SH-SY5Y (cell line): ENCODE data around the gene FAM174C.

Experiments used
- GATA2 ChIP-seq: IDR thresholded peaks from 2 replicates; pipeline ENCODE4 v1.6.1; 2011; ENCODE audit warnings: mild to moderate bottlenecking, low read depth, low read length
- GATA3 ChIP-seq: IDR thresholded peaks from 2 replicates; pipeline ENCODE4 v1.6.1; 2011; ENCODE audit warnings: low read depth, mild to moderate bottlenecking, low read length, moderate library complexity

Gene FAM174C

DNA sequence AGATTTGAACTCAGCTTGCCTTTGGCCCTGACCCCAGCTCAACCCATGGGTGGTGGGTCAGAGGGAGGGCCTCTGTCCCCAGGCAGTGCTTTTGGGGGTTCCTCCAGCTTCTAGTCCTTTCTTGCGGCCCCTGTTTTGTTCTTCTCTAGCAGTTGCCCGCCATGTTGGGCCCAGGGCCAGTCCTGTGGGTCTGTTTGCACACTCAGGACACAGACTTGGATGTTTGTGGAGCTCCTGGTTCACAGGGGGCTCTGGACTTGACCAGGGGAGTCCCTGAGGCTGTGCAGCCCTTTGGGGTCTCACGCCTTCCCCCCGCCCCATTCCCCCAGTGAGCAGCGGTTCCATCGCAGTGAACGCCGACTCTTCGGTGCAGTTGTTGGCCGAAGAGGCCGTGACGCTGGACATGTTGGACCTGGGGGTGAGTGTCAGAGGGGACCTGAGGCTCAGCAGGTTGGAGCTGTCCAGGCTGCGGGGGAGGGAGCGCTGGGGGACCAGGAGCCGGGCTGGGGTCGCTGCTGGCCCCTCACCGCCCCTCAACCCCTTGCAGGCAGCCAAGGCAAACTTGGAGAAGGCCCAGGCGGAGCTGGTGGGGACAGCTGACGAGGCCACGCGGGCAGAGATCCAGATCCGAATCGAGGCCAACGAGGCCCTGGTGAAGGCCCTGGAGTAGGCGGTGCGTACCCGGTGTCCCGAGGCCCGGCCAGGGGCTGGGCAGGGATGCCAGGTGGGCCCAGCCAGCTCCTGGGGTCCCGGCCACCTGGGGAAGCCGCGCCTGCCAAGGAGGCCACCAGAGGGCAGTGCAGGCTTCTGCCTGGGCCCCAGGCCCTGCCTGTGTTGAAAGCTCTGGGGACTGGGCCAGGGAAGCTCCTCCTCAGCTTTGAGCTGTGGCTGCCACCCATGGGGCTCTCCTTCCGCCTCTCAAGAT, 31.3 kb upstream of the FAM174C start:
- TF ChIP-seq GATA2 (no peak), GATA3 (no peak)

DNA sequence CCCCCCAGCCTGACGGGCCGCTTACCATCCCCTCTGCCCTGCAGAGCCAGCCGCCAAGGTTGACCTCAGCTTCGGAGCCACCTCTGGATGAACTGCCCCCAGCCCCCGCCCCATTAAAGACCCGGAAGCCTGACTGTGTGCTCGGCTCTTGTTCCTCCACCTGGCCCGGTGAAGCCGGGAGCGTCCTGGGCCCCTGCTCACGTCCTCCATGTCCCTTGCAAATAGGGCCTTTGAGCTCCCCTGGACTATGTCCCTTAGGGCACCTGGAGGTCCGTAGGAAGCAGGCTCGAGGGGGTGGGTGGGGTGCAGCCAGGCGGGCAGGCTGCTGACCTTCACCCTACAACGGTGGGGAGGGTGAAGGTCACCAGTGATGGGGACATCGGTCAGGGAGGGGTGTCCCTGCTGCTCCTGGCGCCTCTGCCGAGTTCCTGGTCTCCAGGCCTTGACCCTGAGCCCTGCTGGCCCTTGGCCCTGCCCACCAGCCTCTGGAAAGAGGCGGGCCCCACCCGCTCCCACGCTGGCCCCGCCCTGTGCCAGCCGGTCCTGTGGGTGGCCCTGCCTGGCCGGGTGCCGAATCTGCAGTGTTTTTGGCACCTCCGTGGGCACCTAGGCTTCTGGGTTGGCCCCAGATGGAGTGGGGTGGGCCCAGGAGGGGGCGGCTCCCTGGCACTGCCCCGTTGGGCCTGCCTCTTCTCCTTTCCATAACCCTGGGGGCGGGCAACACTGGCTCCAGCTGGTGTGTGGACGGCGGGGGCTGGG, 30.5 kb upstream of the FAM174C start:
- TF ChIP-seq GATA3 = no peak
- no peak for TF ChIP-seq GATA2

DNA sequence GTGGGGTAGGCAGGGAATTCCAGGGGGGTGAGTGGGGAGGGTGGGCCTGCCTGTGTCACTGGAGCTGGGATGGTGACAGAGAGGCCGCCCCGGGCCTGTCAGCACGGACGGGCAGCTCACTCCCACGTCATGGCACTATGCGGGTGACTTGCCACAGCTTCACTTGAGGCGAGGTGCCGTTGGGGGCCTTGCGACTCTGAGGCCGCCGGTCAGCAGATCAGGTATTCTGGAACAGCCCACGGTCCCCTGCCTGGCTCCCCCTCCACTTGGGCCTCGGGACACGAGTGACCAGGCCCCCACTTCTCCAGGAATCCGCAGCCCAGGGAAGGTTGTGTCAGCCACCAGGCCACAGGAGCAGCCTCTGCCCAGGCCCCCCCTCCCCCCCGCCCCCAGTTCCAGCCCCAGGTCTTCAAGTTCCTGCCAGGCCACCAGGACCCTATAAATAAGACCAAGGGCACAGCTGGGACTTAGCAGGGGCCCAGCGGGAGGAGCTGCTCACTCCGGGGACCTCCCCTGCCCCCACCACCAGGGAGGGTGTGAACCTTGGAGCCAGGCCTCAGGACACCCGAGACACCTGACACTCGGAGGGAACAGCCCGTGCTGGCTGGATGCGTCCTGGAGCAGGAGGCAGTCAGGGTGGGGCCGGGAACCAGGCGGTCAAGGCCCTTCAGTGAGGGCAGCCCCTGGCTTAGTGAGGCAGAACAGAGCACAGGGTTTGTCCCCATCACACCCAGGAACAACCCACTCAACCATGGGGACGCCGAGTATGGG, 29.7 kb upstream of the FAM174C start:
- no peak for TF ChIP-seq GATA3
- no peak for TF ChIP-seq GATA2

DNA sequence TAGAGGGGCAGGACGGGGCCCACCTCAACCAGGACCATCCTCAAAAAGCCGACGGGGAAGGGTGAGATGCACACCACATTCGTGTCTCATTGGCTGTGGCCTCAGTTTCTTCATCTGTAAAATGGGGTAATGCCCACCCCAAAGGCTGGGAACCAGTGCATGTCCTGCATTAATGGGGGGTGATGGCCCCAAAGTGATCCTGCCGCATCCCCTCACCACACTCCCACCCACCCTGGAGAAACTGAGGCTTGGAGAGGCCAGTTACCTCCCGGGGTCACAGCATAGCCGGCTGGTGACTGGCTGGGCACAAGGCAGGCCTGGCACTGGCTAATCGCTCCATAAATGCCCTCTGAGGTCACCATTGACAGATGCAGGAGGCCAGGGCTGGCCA, 27.6 kb upstream of the FAM174C start:
- TF ChIP-seq GATA3 = no peak
- no peak for TF ChIP-seq GATA2

DNA sequence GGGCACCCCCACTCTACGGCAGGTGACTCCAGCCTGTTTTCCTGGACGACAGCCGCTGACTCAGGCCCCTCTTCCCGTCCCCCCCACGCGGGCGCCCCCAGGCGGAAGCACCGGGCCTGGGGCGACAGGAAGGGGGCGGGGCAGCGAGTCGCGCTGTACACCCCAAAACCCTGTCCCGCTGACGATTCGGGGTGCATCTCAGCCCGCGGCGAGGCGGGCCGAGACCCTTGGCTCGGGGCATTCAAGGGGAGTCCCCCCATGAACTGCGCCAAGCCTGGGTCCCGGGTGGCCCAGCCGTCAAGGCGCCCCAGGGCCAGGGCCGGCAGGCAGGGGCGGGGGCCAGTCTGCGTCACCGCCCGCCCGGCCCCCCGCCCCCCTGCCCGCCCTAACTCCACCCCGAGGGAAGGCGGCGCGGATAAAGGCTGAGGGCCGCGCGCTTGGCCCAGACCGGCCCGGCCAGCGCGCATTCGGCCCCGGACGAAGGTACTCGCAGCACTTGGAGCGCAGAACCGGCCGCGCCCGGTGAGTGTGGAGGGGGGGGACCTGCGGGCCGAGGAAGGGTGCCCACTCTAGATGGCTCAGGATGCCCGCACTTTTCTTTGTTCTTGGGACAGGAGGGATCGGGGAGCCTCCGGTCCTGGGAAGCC, 27.1 kb upstream of the FAM174C start, which contains the start of gene MIDN:
Gene MIDN (plus strand): TSS at position 445 of the 647 bp plus-strand sequence. CDS start 1,714 bp downstream, outside the sequence.
- no peak for TF ChIP-seq GATA3
- no peak for TF ChIP-seq GATA2

DNA sequence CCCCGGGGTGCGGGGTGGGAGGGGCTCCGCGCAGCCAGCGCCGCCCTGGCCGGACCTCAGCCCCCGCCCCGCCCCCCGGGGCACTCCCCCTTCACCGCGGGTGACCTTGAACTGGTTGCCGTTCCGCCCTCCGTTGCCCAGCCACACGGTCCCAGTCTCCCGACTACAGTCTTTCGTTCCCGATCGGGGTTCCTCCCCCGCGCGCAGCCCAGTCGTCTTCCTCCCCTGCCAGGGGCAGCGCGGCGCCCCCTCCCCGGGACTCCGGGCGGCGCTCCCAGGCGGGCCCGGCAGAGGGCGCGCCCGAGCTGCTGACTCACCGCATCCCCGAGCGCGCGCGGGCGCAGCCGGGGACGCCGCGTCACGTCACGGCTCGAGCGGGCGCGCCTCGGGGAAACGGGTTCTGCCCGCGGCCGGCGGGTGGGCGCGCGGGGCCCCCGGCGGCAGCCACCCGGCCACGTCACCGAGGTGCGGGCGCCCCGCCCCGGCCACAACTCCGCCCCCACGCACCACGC, 26.5 kb upstream of the FAM174C start:
- TF ChIP-seq GATA3 (no peak), GATA2 (no peak)

DNA sequence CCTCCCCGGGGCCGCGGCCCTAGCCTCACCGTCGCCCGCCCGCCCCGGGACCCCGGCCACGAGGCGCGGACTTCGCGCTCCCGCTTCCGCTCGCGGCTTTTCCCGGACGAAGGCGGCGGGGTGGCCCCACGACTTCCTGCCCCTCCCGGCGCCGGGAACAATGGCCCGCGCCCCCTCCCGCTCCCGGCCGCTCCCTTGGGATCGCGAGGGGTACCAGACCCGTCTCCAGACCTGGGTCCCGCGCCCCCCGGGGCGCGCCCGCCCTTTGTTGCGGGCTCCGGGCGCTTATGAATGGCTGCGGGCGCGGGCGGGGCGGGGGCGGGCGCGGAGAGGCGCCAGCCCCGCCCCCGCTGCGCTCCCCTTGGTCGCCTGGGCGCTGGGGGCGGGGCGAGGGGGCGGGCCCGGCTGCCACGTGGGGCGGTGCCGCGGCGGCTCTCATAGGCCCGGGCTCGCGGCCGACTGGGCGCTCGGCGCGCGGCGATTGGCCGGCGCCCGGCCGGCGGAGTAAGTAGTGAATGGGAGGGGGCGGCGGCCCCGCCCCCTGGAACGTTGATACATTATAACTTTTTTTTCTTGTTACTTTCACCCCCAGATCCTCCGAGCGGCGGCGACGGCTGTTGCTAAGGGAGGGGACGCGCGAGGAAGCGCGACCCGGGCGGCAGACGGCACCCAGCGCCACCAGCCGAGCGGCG, 25.9 kb upstream of the FAM174C start:
- TF ChIP-seq GATA2 = no peak

DNA sequence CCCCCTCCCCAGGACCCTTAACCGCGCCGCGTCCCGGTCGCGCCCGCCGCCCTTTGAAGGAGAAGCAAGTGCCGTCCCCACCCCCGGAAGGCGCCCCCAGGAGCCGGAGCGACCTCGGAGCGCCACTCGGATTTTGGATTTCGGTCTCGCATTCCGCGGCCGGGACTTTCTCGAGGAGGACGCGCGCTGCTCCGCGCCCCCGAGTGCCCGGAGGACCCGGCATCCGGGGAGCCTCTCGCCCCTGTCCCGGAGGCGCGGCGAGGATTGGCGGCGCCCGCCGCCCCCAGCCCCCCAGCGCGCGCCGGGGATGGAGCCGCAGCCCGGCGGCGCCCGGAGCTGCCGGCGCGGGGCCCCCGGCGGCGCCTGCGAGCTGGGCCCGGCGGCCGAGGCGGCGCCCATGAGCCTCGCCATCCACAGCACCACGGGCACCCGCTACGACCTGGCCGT, 25.3 kb upstream of the FAM174C start:
- no peak for TF ChIP-seq GATA2
- TF ChIP-seq GATA3 = no peak

DNA sequence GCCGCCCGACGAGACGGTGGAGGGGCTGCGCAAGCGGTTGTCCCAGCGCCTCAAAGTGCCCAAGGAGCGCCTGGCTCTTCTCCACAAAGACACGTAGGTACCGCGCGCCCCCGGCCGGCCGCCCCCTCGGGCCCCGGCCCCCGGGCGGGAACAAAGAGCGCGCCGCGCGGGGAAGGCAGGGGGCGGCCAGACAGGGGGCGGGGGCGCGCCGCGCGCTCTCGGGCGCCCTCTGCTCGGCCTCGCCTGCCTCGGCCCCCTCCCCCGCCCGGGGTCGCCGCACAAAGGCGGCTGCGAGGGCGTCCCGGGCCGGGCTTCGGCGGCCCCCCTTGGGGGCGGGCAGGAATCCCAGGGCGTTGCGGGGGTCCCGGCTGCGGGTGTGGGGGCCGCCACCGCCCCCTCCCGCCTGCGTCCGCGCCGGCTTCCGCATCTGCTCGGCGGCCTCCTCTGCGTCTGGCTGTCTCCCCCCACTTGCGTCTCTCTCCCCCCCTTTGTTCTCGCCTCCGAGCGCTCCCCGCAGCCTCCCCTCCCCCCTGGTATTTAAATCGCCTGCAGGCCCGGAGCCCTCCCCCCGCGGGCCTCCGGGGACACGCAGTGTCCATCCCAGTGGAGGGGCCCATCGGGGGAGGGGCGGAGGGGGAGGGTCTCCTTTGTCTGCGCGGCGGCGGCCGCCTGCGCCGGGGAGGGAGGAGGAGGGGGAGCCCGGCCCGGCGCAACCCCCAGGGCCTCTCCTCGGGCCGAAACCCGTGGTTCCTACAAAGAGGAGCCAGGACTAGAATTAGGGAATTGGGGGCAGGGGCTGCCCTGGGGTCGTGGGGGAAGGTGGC, 24.7 kb upstream of the FAM174C start:
- no peak for TF ChIP-seq GATA3
- TF ChIP-seq GATA2 = no peak

DNA sequence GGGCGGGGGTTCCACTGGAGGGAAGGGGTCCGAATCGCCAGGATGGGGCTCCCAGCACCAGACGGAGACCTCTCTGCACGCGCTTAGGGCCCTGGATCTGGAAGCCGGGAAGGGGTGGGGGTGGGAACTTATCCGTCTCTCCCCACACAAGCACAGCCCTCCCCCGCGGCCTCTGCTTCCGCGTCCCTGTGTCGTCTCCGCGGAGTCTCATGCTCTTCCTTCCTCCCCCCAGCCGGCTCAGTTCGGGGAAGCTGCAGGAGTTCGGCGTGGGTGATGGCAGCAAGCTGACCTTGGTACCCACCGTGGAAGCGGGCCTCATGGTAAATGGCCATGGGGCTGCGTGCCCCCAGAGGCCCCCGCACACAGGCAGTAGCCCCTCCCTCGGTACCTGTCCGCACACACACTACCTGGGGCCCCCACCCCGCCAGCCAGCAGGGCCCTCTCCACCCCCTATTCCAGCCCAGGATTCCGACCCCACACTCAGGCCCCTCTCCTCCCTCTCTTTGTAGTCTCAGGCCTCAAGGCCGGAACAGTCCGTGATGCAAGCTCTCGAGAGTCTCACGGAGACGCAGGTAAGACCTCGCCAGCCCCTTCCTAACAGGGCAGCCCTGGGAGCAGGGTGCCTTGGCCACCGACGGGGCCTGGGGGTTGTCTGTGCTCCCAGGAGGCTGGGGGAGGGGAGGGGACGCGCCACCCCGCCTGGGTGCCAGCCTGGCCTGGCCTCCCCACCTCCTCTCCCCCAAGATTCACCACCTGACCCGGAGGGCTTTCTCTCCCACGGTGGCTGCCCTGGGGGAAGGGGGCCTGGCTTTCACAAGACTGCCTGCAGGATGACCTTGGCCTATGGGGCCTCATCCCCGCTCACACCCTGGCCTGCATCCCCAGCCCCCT, 23.8 kb upstream of the FAM174C start:
- TF ChIP-seq GATA3 = no peak
- no peak for TF ChIP-seq GATA2

DNA sequence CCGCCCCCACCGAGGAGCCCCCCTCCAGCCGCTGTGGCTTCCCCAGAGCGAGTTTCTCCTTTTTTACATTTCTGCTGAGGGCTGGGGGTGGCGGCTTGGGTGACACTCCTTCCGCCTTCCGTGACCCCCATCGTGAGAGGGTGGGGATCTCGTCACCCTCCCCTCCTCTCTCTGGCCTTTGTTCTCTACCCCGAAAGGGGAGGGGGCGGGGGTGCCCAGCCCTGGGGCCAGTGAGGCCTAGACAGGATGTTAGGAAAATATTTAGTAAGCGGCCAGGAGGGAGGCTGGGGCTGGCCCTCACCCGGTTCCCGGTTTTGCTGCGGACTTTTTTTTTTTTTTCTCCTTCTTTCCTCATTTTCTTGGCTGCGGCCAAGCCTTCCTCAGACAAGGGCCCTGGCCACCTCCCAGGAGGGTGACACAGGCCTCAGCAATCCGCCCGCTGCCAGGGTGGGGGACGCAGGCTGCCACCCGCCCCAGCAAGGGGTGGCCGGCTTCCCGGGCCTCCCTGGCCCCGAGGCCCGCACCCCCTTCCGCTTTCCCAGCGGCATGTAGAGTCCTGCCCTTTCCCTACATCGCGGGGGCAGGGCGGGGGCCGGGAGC, 23.0 kb upstream of the FAM174C start:
- no peak for TF ChIP-seq GATA3
- no peak for TF ChIP-seq GATA2
